K562 (cell line): ENCODE results near the gene SPRR2E. TPM values are rescaled to one million over a fixed set of nuclear protein-coding genes. Genes with fewer than 3 reads are reported as not detected.

Experiments used
- ATAC-seq: fragments of 200-7000 bp; cut with Tn5 transposase; 3 replicates; pipeline ENCODE4 v1.9.1; 2020; ENCODE audit warnings: moderate library complexity
- BruUV-seq: library from RNA; stranded (reverse); fragments of 400-500 nt; replicated peaks from 2 replicates; lab custom pipeline; 2021; lab: Mats Ljungman, UMichigan
- CTCF ChIA-PET: fragments of 300-600 bp; formaldehyde crosslinking; extraction: SDS; loops from one replicate; lab custom pipeline; 2021; ENCODE audit warnings: low intra/inter-chr PET ratio; lab: Yijun Ruan, JAX
- POLR2A ChIA-PET: fragments of 300-600, 350-650 bp; sonication (Branson Sonifier 250); formaldehyde crosslinking; extraction: SDS; loops from one replicate; lab custom pipeline; 2021; ENCODE audit warnings: antibody characterized with exemption, inconsistent platforms; lab: Yijun Ruan, JAX
- DNase-seq, 4 experiments: peaks; one replicate each; pipeline versions ENCODE4 v3.0.0 to v3.0.0-alpha.2; 2011 to 2018; ENCODE audit warnings: low spot score in 3 of 4, mixed read lengths in 3 of 4; ENCODE audit errors: extremely low read depth in 1 of 4
- FAIRE-seq: peaks from 2 replicates; lab custom pipeline; 2011; peaks lifted over from hg19 to GRCh38; lab: Jason Lieb, UNC
- H2AFZ ChIP-seq: 2 replicates; pipeline ENCODE4 v1.6.0; 2011; ENCODE audit warnings: low read depth, low read length, control low read depth, inconsistent platforms
- H3K27ac ChIP-seq: fragments of 200-600 bp; 3 replicates; pipeline ENCODE4 v1.8.0; 2011; ENCODE audit warnings: low read depth, mild to moderate bottlenecking, control low read depth, inconsistent platforms, low read length, moderate library complexity, mixed read lengths; ENCODE audit errors: extremely low read depth
- H3K27me3 ChIP-seq, 2 experiments: fragments of 300-600 bp in 1 of 2; 2 replicates in 1 of 2; 3 replicates in 1 of 2; pipeline versions ENCODE4 v1.6.0 to v1.8.0; 2011; ENCODE audit warnings: inconsistent platforms in 2 of 2, low read length in 2 of 2, mild to moderate bottlenecking in 1 of 2, mixed read lengths in 1 of 2, moderate library complexity in 1 of 2; ENCODE audit not compliant: control insufficient read depth in 2 of 2, insufficient read depth in 2 of 2
- H3K36me3 ChIP-seq: fragments of 300-600 bp; 3 replicates; pipeline ENCODE4 v1.8.0; 2011; ENCODE audit warnings: mild to moderate bottlenecking, low read length, inconsistent platforms; ENCODE audit not compliant: control insufficient read depth, insufficient read depth
- H3K4me1 ChIP-seq, 2 experiments: fragments of 200-600 bp in 1 of 2; replicated peaks in 1 of 2; 2 replicates in 1 of 2; 3 replicates in 1 of 2; pipeline versions ENCODE4 v1.5.1 to v1.8.0; 2011; ENCODE audit warnings: inconsistent platforms in 2 of 2, low read length in 2 of 2, mild to moderate bottlenecking in 1 of 2, mixed read lengths in 1 of 2, moderate library complexity in 1 of 2; ENCODE audit not compliant: control insufficient read depth in 2 of 2, insufficient read depth in 2 of 2
- H3K4me2 ChIP-seq: 2 replicates; pipeline ENCODE4 v1.6.1; 2011; ENCODE audit warnings: low read length, control low read depth, inconsistent platforms, mixed read lengths; ENCODE audit not compliant: insufficient read depth
- H3K4me3 ChIP-seq: fragments of 200-600 bp; sonication (generic), shearing (Covaris generic); 2 replicates; pipeline ENCODE4 v1.5.1; 2016; ENCODE audit warnings: control low read depth, inconsistent platforms
- H3K79me2 ChIP-seq: fragments of 200-600 bp; 3 replicates; pipeline ENCODE4 v1.8.0; 2011; ENCODE audit warnings: low read length, inconsistent platforms; ENCODE audit not compliant: control insufficient read depth, insufficient read depth
- H3K9ac ChIP-seq, 2 experiments: 2 replicates each; pipeline versions ENCODE4 v1.6.0 to v1.6.1; 2011; ENCODE audit warnings: low read depth in 2 of 2, low read length in 2 of 2, control low read depth in 1 of 2, inconsistent platforms in 1 of 2, mild to moderate bottlenecking in 1 of 2, mixed read lengths in 1 of 2; ENCODE audit not compliant: insufficient read depth in 1 of 2
- H3K9me1 ChIP-seq: one replicate; pipeline ENCODE4 v1.6.0; 2011; ENCODE audit warnings: inconsistent platforms, mild to moderate bottlenecking, low read length, moderate library complexity; ENCODE audit not compliant: control insufficient read depth, insufficient read depth
- H3K9me3 ChIP-seq: replicated peaks from 2 replicates; pipeline ENCODE4 v1.5.1; 2011; ENCODE audit warnings: low read depth, low read length, inconsistent platforms; ENCODE audit not compliant: control insufficient read depth, insufficient read depth
- H4K20me1 ChIP-seq: replicated peaks from 2 replicates; pipeline ENCODE4 v1.6.1; 2011; ENCODE audit warnings: low read length, inconsistent platforms, mixed read lengths; ENCODE audit not compliant: control insufficient read depth, insufficient read depth
- CBFA2T3 ChIP-seq: fragments of 450-650 bp; IDR thresholded peaks from 2 replicates; pipeline ENCODE4 v1.6.1; 2017
- MLLT1 ChIP-seq, 2 experiments: fragments of 450-650 bp; IDR thresholded peaks; 2 replicates each; pipeline ENCODE4 v1.6.1; 2016
- NEUROD1 ChIP-seq: fragments of 150-350 bp; IDR thresholded peaks from 2 replicates; pipeline ENCODE4 v1.6.1; 2014; ENCODE audit warnings: borderline replicate concordance, low read length, low read depth; ENCODE audit not compliant: partially characterized antibody
- NFE2 ChIP-seq: IDR thresholded peaks from 2 replicates; pipeline ENCODE4 v1.6.1; 2014; ENCODE audit warnings: antibody characterized with exemption, low read depth
- NONO ChIP-seq, 2 experiments: fragments of 200-400 bp in 1 of 2; fragments of 450-650 bp in 1 of 2; formaldehyde crosslinking in 1 of 2; IDR thresholded peaks; 2 replicates each; pipeline ENCODE4 v1.6.1; 2017; ENCODE audit warnings: low read depth in 2 of 2, mild to moderate bottlenecking in 2 of 2, moderate library complexity in 2 of 2, low read length in 1 of 2
- NR3C1 ChIP-seq: sonication (generic); formaldehyde crosslinking; IDR thresholded peaks from 2 replicates; pipeline ENCODE4 v1.8.1; 2022; ENCODE audit warnings: missing genetic modification reagents
- RUNX1 ChIP-seq: sonication (generic); IDR thresholded peaks from 2 replicates; pipeline ENCODE4 v1.6.1; 2016; ENCODE audit warnings: antibody characterized with exemption, low read depth
- SMAD4 ChIP-seq: fragments of 250-450 bp; sonication (Bioruptor Pico); conservative IDR thresholded peaks from 2 replicates; pipeline ENCODE4 v1.8.0; 2021; ENCODE audit warnings: inconsistent platforms, mild to moderate bottlenecking, moderate library complexity
- SMARCE1 ChIP-seq: fragments of 450-650 bp; IDR thresholded peaks from 2 replicates; pipeline ENCODE4 v1.7.1; 2016; ENCODE audit warnings: mild to moderate bottlenecking
- SNRNP70 ChIP-seq: fragments of 200-400 bp; formaldehyde crosslinking; optimal IDR thresholded peaks from 2 replicates; pipeline ENCODE3; 2017; ENCODE audit warnings: low read depth, low read length
- TEAD4 ChIP-seq, 2 experiments: sonication (generic) in 1 of 2; formaldehyde crosslinking in 1 of 2; IDR thresholded peaks; 2 replicates each; pipeline versions ENCODE4 v1.6.1 to v1.8.0; 2012 to 2022; ENCODE audit warnings: borderline replicate concordance in 1 of 2, inconsistent platforms in 1 of 2, low read length in 1 of 2, mild to moderate bottlenecking in 1 of 2, missing genetic modification reagents in 1 of 2
- WGBS: fragments of 100-300 bp; shearing (Covaris generic); methylation state at CpG from one replicate; pipeline ENCODE4 v1.1.6; 2016; ENCODE audit warnings: low coverage, mixed read lengths; ENCODE audit not compliant: insufficient coverage; ENCODE audit errors: missing lambda C conversion rate; 5-methylcytosine and 5-hydroxymethylcytosine counted together
- in situ Hi-C: fragments of 300-500 bp; cut with MboI; formaldehyde crosslinking; loops from 4 replicates; pipeline ENCODE4 v1.15.0; 2018; ENCODE audit warnings: inconsistent platforms, mixed read lengths
- intact Hi-C: fragments of 100-400 bp; cut with micrococcal nuclease; formaldehyde crosslinking; loops from 2 replicates; pipeline ENCODE4 v1.14.2; 2022
- polyA plus RNA-seq, 8 experiments: library from polyadenylated mRNA; depleted of rRNA in 4 of 8; stranded (reverse) in 5 of 8; unstranded in 3 of 8; fragments of >200 nt; fragmentation: Nextera tagmentation in 2 of 8; fragmentation: Illumina TruSeq in 1 of 8; extraction: Ambion mirVana in 2 of 8; extraction: Trizol in 1 of 8; gene quantifications; 2 replicates each; pipeline versions ENCODE4 v1.2.1 to v1.2.3, GENCODE V29; 2011 to 2014; ENCODE audit warnings: inconsistent platforms in 1 of 8, missing spikeins in 1 of 8
- total RNA-seq, 7 experiments: library from RNA; depleted of rRNA in 6 of 7; stranded (reverse); fragments of >200 nt in 6 of 7; fragmentation: Illumina TruSeq in 2 of 7; extraction: Trizol in 2 of 7; gene quantifications; 2 replicates each; pipeline versions ENCODE4 v1.2.1 to v1.2.3, GENCODE V29; 2011 to 2021; ENCODE audit warnings: low replicate concordance in 1 of 7
- TF ChIP-seq, protein P1 (sequence below): sonication (generic); formaldehyde crosslinking; IDR thresholded peaks from 2 replicates; pipeline ENCODE4 v1.8.1; 2023; ENCODE audit warnings: mild to moderate bottlenecking, missing genetic modification reagents
- TF ChIP-seq, protein P2 (sequence below): fragments of 200-400 bp; formaldehyde crosslinking; IDR thresholded peaks from 2 replicates; pipeline ENCODE4 v1.6.1; 2017; ENCODE audit warnings: mild to moderate bottlenecking, low read depth, low read length, moderate library complexity

Gene SPRR2E
- total and polyA plus RNA-seq, 9 of the 15 experiments (the other 6 are each of a cell fraction or from before 2014, with no cell fraction given), result not detected

DNA sequence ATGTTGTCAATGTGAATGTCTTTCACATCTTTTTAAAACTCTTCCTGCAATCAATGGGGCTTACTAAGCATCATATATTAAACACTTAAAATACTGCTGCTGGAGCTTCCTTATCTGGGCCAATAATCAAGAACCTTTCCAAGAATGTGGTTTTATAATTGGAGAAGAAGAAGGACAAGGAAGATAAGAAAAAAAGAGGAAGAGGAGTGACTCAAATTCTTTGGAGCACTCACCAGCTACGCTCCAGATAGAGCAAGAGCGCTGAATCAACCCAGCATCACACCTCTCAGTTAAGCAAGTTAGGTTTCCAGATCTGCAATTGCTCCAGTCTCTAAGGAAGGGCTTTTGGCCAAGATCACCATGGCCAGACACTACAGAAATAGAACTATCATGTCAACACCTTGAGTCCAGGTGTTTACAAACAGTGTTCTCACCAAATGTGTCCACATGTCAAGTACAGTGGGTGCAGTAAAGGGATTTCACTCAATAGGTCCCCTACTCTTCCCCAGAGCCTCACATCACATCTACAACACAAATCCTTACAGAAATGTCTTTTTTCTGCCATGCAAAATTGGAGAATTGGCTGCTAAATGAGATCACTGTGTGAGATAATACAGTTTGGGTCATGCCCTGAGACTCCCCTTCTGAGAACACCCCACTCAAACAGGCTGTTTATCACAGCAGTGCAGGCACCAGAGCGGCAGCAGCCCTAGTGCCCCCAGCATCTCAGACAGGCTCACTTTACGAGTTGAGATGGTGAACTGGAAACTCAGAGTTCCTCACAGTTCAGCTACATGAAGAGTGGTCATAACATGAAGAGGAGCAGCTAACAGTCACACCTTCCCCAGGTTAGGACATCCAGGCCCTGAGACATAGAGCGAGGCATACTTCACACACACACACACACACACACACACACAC is 21.3 kb downstream of the SPRR2E start:
- intact Hi-C loops, result no loop called here
- Histone ChIP-seq H3K4me1 (peaks cover 5 to 17% of the 10 kb centered on the region in 2 experiments), H2AFZ (peak overlapping the region; percentile 56; the same call in 1 of the 2 replicates), H3K27ac (peak overlapping the region; percentile 34; the same call in 2 of the 3 replicates), H3K9me1 (no peaks in the 10 kb centered on the region), H3K27me3 (no peaks in the 10 kb centered on the region), H3K9ac (peak overlapping the region in 1 of 2 experiments; percentile 26; a peak in 1 of 4 replicates), H3K4me2 (peak overlapping the region; percentile 42), H3K36me3 (no peaks in the 10 kb centered on the region), H3K9me3 (no peaks in the 10 kb centered on the region), H3K4me3 (no peak overlapping the region), H3K79me2 (no peaks in the 10 kb centered on the region), H4K20me1 (no peaks in the 10 kb centered on the region)
- ChIA-PET POLR2A (interaction anchor here (0.9 kb wide), 1 partner anchor 22 kb away, joined by 3 read pairs; no protein-coding TSS in a partner anchor), CTCF (no interaction called here)
- peak in 3 of 4 experiments; percentile 5 to 61 (median 7) for DNase-seq
- peak; percentile 70 for FAIRE-seq
- no TSS peak for BruUV-seq
- peak; percentile 89 for ATAC-seq
- in situ Hi-C loops, result no loop called here
- 4% methylated on average over 5 of the region's 5 CpGs for WGBS
- TF ChIP-seq CBFA2T3, result peak; percentile 64
- no peak for TF ChIP-seq NR3C1 (CRISPR knock-in tag)
- TF ChIP-seq SNRNP70, result no peak
- TF ChIP-seq NONO (IDR thresholded peaks at IDR 0.05; ENCODE audit: low read depth in 2 of 2, low read length in 1 of 2), result no peak
- no peak for TF ChIP-seq NEUROD1
- TF ChIP-seq MLLT1 (IDR thresholded peaks at IDR 0.05), result no peak
- TF ChIP-seq SMARCE1, result peak; percentile 74; the same call in 1 of the 2 replicates
- TF ChIP-seq, protein P1, sequence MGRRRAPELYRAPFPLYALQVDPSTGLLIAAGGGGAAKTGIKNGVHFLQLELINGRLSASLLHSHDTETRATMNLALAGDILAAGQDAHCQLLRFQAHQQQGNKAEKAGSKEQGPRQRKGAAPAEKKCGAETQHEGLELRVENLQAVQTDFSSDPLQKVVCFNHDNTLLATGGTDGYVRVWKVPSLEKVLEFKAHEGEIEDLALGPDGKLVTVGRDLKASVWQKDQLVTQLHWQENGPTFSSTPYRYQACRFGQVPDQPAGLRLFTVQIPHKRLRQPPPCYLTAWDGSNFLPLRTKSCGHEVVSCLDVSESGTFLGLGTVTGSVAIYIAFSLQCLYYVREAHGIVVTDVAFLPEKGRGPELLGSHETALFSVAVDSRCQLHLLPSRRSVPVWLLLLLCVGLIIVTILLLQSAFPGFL (CRISPR knock-in tag), result no peak
- TF ChIP-seq, protein P2, sequence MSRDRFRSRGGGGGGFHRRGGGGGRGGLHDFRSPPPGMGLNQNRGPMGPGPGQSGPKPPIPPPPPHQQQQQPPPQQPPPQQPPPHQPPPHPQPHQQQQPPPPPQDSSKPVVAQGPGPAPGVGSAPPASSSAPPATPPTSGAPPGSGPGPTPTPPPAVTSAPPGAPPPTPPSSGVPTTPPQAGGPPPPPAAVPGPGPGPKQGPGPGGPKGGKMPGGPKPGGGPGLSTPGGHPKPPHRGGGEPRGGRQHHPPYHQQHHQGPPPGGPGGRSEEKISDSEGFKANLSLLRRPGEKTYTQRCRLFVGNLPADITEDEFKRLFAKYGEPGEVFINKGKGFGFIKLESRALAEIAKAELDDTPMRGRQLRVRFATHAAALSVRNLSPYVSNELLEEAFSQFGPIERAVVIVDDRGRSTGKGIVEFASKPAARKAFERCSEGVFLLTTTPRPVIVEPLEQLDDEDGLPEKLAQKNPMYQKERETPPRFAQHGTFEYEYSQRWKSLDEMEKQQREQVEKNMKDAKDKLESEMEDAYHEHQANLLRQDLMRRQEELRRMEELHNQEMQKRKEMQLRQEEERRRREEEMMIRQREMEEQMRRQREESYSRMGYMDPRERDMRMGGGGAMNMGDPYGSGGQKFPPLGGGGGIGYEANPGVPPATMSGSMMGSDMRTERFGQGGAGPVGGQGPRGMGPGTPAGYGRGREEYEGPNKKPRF, result no peak
- TF ChIP-seq TEAD4 (IDR thresholded peaks at IDR 0.05; ENCODE audit: low read length), result peak; percentile 79
- TF ChIP-seq TEAD4 (CRISPR knock-in tag; IDR thresholded peaks at IDR 0.05; ENCODE audit: borderline replicate concordance), result no peak
- TF ChIP-seq SMAD4, result no peak
- peak; percentile 9; the same call in 1 of the 2 replicates for TF ChIP-seq NFE2
- TF ChIP-seq RUNX1, result no peak
